Fibroblast of villous mesenchyme (primary cell): ENCODE data around the gene SLC26A1. TPM values are rescaled to one million over a fixed set of nuclear protein-coding genes. Genes with fewer than 3 reads are reported as not detected.
"Not testable (repeated sequence)": the region's sequence is repeated elsewhere in the genome, so short reads cannot be mapped to it uniquely, and the experiment has no call there.

Source experiments
- DNase-seq: peaks from one replicate; pipeline ENCODE4 v3.0.0-alpha.2; 2010; ENCODE audit warnings: low read depth
- H3K4me3 ChIP-seq: 2 replicates; pipeline ENCODE4 v1.5.1; 2011; ENCODE audit warnings: low read depth, mild to moderate bottlenecking, low read length
- total RNA-seq: library from RNA; depleted of rRNA; stranded (reverse); fragments of >200 nt; gene quantifications from 2 replicates; pipeline ENCODE4 v1.2.3, GENCODE V29; 2012
- TF ChIP-seq, protein P1 (sequence below): IDR thresholded peaks from 2 replicates; pipeline ENCODE4 v1.5.1; 2012; ENCODE audit warnings: low read depth, mild to moderate bottlenecking, low read length; ENCODE audit not compliant: insufficient read depth

The SLC26A1 gene
- total RNA-seq, 1 donor, result under 0.01 TPM

DNA sequence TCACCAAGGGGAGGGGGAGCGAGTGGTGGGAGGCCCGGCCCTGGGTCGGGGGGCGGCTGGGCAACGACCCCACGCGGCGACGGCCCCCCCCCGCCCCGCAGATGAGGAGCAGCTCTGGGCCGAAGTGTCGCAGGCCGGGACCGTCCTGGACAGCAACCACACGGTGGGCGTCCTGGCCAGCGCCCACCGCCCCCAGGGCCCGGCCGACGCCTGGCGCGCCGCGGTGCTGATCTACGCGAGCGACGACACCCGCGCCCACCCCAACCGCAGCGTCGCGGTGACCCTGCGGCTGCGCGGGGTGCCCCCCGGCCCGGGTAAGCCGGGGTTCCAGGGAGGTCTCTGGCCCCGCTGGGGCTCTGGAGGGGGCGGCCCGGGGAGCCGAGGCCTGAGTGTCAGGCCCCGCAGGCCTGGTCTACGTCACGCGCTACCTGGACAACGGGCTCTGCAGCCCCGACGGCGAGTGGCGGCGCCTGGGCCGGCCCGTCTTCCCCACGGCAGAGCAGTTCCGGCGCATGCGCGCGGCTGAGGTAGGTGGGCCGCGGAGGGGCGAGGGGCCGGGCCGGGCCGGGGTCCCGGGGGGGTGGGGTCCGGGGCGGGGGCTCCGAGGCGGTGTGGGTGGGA, 9.5 kb upstream of the SLC26A1 start:
- TF ChIP-seq, protein P1, sequence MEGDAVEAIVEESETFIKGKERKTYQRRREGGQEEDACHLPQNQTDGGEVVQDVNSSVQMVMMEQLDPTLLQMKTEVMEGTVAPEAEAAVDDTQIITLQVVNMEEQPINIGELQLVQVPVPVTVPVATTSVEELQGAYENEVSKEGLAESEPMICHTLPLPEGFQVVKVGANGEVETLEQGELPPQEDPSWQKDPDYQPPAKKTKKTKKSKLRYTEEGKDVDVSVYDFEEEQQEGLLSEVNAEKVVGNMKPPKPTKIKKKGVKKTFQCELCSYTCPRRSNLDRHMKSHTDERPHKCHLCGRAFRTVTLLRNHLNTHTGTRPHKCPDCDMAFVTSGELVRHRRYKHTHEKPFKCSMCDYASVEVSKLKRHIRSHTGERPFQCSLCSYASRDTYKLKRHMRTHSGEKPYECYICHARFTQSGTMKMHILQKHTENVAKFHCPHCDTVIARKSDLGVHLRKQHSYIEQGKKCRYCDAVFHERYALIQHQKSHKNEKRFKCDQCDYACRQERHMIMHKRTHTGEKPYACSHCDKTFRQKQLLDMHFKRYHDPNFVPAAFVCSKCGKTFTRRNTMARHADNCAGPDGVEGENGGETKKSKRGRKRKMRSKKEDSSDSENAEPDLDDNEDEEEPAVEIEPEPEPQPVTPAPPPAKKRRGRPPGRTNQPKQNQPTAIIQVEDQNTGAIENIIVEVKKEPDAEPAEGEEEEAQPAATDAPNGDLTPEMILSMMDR, result no peak
- no peak overlapping the region for H3K4me3 ChIP-seq
- no peak for DNase-seq

DNA sequence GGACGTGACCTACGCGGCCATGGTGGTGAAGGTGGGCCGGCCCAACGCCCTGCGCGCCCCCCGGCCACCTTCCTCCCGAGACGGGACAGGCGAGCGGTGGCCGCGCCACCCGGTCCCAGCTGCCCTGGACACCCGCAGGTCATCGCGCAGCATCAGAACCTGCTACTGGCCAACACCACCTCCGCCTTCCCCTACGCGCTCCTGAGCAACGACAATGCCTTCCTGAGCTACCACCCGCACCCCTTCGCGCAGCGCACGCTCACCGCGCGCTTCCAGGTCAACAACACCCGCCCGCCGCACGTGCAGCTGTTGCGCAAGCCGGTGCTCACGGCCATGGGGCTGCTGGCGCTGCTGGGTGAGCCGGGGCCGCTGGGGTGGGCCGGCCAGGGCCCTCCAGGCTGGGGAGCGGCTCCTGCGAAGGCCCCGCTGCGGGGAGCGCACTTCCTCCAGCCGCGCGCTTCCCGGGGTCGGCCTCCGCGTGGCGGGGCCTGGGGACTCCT, 9.0 kb upstream of the SLC26A1 start:
- no peak overlapping the region for H3K4me3 ChIP-seq
- peak; percentile 43 for DNase-seq
- TF ChIP-seq, protein P1, result no peak

DNA sequence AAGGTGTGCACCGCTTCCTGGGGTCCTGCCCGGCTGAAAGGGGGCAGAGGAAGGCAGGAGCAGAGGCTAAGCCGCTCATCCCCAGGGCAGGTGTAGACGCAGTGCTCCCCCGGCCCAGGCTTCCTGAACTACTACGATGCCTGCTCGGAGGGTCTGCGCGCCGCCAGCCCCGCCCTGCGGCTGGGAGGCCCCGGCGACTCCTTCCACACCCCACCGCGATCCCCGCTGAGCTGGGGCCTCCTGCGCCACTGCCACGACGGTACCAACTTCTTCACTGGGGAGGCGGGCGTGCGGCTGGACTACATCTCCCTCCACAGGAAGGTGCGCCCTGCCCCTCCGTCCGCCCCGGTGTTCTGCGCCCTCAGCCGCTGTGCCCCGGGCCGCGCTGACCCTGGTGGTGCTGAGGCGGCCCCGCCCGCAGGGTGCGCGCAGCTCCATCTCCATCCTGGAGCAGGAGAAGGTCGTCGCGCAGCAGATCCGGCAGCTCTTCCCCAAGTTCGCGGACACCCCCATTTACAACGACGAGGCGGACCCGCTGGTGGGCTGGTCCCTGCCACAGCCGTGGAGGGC, 8.4 kb upstream of the SLC26A1 start:
- no peak overlapping the region for H3K4me3 ChIP-seq
- TF ChIP-seq, protein P1, result no peak
- DNase-seq, result no peak

DNA sequence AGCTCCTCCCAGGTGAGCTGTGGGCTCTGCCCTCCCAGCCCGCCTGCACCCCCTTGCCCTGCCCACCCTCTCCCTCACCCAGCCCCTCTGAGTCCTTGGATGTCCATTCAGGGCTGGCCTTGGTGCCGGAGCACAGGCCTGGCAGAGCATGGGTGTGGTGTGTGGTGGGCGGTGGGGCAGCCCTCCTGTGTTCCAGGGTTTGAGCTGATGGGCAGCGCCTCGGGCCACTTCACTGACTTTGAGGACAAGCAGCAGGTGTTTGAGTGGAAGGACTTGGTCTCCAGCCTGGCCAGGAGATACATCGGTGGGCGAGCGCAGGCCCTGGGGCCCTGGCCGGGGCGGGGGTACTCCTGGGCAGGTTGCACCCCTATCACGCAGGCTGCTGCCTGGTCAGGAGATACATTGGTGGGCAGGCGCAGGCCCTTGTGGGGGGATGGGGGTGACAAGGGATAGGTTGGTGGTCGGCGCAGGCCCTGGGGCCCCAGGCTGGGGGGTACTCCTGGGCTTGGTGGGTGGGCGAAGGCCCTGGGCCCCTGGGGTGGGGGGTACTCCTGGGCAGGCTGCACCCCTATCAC, 7.6 kb upstream of the SLC26A1 start:
- TF ChIP-seq, protein P1, result no peak
- no peak overlapping the region for H3K4me3 ChIP-seq
- DNase-seq, result no peak

DNA sequence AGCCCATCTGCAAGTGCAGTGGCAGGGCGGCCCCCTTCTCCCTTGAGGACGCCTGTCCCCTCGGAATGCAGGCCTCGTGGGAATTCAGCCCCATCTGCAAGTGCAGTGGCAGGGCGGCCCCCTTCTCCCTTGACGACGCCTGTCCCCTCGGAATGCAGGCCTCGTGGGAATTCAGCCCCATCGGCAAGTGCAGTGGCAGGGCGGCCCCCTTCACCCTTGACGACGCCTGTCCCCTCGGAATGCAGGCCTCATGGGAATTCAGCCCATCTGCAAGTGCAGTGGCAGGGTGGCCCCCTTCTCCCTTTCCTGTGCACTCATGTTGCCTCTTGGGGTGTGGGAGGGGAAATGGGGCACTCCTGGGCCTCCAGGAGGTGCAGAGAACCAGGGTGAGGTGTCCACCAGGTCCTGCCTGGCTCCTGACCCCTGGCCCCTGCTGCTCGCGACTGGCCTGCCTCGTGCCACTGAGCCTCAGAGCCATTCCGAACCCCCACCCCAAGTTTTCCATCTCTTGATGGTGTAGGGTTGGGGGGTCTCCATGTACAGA, 6.8 kb upstream of the SLC26A1 start:
- DNase-seq, result no peak
- TF ChIP-seq, protein P1, result no peak
- H3K4me3 ChIP-seq, result no peak overlapping the region

DNA sequence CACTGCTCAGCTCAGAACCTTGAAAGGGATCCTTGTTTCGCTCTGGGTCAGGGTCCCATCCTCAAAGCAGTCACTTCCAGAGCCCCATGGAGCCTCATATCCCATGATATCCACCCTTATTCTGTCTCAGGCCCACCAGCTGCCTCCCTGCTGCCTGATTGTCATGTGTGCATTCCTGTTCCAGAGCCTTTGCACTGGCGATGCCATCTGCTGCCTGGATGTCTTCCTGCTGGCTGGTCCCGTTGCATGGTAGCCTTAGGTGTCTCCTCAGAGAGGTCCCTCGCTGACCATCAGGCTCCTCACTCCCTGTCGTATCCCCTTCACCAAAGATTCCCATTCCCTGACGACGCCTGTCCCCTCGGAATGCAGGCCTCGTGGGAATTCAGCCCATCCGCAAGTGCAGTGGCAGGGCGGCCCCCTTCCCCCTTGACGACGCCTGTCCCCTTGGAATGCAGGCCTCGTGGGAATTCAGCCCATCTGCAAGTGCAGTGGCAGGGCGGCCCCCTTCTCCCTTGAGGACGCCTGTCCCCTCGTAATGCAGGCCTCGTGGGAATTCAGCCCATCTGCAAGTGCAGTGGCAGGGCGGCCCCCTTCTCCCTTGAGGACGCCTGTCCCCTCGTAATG, 6.1 kb upstream of the SLC26A1 start:
- H3K4me3 ChIP-seq, DNase-seq: not testable (repeated sequence)
